Thymus (tissue), 14 donors: ENCODE results near the gene SPDYE1. TPM values are rescaled to one million over a fixed set of nuclear protein-coding genes. Genes with fewer than 3 reads are reported as not detected.
"Not testable (repeated sequence)": the region's sequence is repeated elsewhere in the genome, so short reads cannot be mapped to it uniquely, and the experiment has no call there.

Source experiments
- DNase-seq, 9 donors: peaks; one replicate each; pipeline ENCODE4 v3.0.0-alpha.2; 2013; ENCODE audit warnings: low spot score in 9 of 9, low read depth in 6 of 9, missing footprints in 1 of 9
- H3K27ac ChIP-seq, 2 donors: one replicate each; pipeline ENCODE4 v1.5.1; 2013; ENCODE audit warnings: control low read depth in 1 of 2, low read depth in 1 of 2, low read length in 1 of 2, mild to moderate bottlenecking in 1 of 2, moderate library complexity in 1 of 2
- H3K27me3 ChIP-seq, 2 donors: one replicate each; pipeline ENCODE4 v1.5.1; 2013; ENCODE audit warnings: low read length in 1 of 2; ENCODE audit not compliant: control insufficient read depth in 2 of 2, insufficient read depth in 1 of 2
- H3K36me3 ChIP-seq, 2 donors: one replicate each; pipeline ENCODE4 v1.5.1; 2013; ENCODE audit warnings: low read length in 1 of 2, mild to moderate bottlenecking in 1 of 2, moderate library complexity in 1 of 2; ENCODE audit not compliant: control insufficient read depth in 2 of 2, insufficient read depth in 2 of 2
- H3K4me1 ChIP-seq, 2 donors: one replicate each; pipeline ENCODE4 v1.5.1; 2013; ENCODE audit warnings: low read length in 2 of 2; ENCODE audit not compliant: control insufficient read depth in 2 of 2, insufficient read depth in 2 of 2
- H3K4me3 ChIP-seq, 2 donors: one replicate each; pipeline ENCODE4 v1.5.1; 2013; ENCODE audit warnings: low read length in 2 of 2, control low read depth in 1 of 2, mild to moderate bottlenecking in 1 of 2
- H3K9me3 ChIP-seq, 2 donors: one replicate each; pipeline ENCODE4 v1.5.1; 2013; ENCODE audit warnings: low read length in 1 of 2, mild to moderate bottlenecking in 1 of 2; ENCODE audit not compliant: control insufficient read depth in 2 of 2, insufficient read depth in 1 of 2
- WGBS: extraction: QIAGEN DNeasy Blood & Tissue Kit; methylation state at CpG from one replicate; pipeline ENCODE4 v1.1.7; 2013; 5-methylcytosine and 5-hydroxymethylcytosine counted together
- long read RNA-seq, 10 donors: transcript quantifications; one replicate each; lab custom pipeline, GENCODE V29; 2026
- polyA plus RNA-seq: library from polyadenylated mRNA; stranded (reverse); fragments of 200-250 nt; gene quantifications from one replicate; pipeline ENCODE4 v1.2.3, GENCODE V29; 2013
- total RNA-seq: library from RNA; stranded (reverse); fragments of 120-200 nt; gene quantifications from one replicate; pipeline ENCODE4 v1.2.4, GENCODE V29; 2013
- donor health status: healthy.

Gene SPDYE1, protein sequence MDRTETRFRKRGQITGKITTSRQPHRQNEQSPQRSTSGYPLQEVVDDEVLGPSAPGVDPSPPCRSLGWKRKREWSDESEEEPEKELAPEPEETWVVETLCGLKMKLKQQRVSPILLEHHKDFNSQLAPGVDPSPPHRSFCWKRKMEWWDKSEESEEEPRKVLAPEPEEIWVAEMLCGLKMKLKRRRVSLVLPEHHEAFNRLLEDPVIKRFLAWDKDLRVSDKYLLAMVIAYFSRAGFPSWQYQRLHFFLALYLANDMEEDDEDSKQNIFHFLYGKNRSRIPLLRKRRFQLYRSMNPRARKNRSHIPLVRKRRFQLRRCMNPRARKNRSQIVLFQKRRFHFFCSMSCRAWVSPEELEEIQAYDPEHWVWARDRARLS
- not detected for total RNA-seq
- polyA plus RNA-seq: not detected
- long read RNA-seq, donor 1: 0 reads
- long read RNA-seq, donor 2: 0 reads
- long read RNA-seq, donor 3: 0 reads
- long read RNA-seq, donor 4, partial matches to known transcripts: 6 of 6 reads
- long read RNA-seq, donor 4, other reads (novel, unspliced or antisense): 0 of 6 reads
- long read RNA-seq, donor 5, partial matches to known transcripts: 16 of 16 reads
- long read RNA-seq, donor 5, other reads (novel, unspliced or antisense): 0 of 16 reads
- long read RNA-seq, donor 6: 0 reads
- long read RNA-seq, donor 7: 0 reads
- long read RNA-seq, donor 8: 0 reads
- long read RNA-seq, donor 9: 0 reads
- long read RNA-seq, donor 10: 0 reads

DNA sequence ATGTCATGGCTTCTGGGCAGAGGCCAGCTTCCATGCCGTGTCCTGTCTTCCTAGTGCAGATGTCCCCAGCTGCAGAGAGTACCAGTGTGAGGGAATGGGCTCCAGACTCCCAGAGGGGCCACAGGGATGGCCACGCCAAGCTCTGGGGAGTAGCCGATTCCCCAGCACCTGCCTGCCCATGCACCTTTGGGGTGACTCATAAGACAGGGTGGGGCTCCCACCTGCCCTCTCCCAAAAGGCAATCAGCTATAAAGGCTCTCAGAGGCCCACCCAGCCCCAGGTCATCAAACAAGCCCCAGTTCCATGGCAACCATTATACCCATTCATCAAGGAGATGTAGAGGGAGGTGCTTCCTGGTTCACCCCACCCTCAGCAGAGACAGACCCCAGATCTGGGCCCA lies at the start of gene SPDYE1:
Gene SPDYE1, plus strand, starts transcription at position 366 of the 400 bp plus-strand sequence. CDS start 2,053 bp downstream, outside the sequence.
- H3K27ac ChIP-seq, DNase-seq, H3K4me1 ChIP-seq, H3K4me3 ChIP-seq, H3K9me3 ChIP-seq, H3K27me3 ChIP-seq, H3K36me3 ChIP-seq: not testable (repeated sequence)
- 96% methylated on average over 3 of the region's 3 CpGs for WGBS

DNA sequence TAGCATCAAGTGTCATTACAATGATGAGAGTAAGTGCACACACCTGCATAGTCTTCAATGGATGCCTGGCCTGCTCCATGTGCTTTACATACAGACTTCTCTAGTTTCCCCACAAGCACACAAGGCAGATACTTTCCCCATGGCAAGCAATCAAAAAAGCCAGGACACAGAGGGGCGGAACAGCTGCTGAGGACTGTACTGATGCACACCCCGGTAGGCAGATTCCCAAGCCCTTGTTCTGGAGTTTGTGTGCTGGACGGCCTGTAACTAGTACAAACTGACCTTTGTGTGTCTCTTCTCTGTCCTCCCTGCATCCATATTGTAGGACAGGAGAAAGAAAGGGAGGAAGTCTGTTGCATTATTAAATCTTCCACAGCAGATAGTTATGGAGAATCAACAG lies 45.7 kb upstream of the SPDYE1 start:
- Histone ChIP-seq H3K36me3 (peaks cover 7 to 14% of the 10 kb centered on the region in 2 donors), H3K27ac (no peak overlapping the region), H3K9me3 (no peaks in the 10 kb centered on the region), H3K27me3 (no peaks in the 10 kb centered on the region), H3K4me3 (no peak overlapping the region), H3K4me1 (peaks cover 9 to 20% of the 10 kb centered on the region in 2 donors)
- no peak for DNase-seq
- 98% methylated on average over 3 of the region's 3 CpGs for WGBS

DNA sequence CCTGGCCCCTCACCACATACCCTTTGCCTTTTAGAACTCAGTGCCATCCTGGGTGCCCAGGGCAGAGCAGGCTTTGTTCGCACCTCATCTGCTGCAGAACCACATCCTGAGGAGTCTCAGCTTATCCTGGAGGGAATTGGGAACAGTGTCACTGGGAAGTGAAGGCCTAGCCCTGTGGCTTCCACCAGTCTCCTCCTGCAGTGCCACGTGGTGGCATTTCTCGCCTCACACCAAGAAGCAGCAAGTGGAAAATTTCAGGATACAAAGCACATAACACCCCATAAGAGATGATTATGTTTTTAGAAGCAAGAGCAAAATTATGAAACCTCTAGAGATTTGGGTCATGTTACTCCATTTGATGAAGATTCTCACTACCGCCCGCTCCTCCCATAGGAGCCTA lies 44.6 kb upstream of the SPDYE1 start:
- Histone ChIP-seq H3K27ac (no peak overlapping the region), H3K27me3 (no peaks in the 10 kb centered on the region), H3K4me3 (no peak overlapping the region), H3K9me3 (no peaks in the 10 kb centered on the region), H3K4me1 (peaks cover 9 to 20% of the 10 kb centered on the region in 2 donors), H3K36me3 (peaks cover 7 to 14% of the 10 kb centered on the region in 2 donors)
- DNase-seq: no peak
- WGBS: 97% methylated on average over 5 of the region's 5 CpGs

DNA sequence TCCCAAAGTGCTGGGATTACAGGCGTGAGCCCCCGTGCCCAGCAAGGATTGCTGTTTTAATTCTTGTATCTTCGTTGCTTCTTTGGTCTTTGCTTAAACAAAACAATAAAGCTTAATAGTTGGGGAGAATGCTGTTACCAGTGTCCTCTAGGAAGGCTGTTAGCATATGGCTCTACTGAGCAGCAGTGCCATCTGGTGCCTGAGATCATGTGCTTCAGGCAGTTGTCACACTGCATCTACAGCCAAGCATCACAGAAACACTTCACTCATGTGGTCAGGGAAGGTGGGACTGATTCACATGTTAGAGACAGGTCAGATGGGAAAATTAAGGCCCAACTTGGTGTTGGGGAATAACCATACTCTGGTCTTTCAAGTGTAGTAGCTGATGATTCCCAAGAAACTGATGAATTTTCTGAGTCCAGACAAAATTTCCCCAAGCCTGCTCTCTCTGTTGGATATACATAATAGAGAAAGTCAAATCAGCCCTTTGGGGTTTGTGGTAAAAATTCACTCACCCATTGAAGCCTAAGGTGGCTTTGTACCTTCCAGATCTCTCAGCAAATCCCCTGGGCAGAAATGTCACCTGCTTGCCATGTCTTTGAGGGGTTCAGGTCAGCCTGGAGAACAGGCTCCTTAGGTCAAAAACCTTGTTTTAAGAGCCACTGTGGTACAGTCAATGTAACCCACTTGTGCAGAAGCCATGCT lies 43.0 kb upstream of the SPDYE1 start:
- 84% methylated on average over 3 of the region's 3 CpGs for WGBS
- peak in 6 of 9 donors; percentile 6 to 70 (median 32) for DNase-seq
- H3K27me3 ChIP-seq: no peaks in the 10 kb centered on the region
- H3K27ac ChIP-seq: no peak overlapping the region
- H3K4me3 ChIP-seq: no peak overlapping the region
- H3K9me3 ChIP-seq: no peaks in the 10 kb centered on the region
- peaks cover 9 to 20% of the 10 kb centered on the region in 2 donors for H3K4me1 ChIP-seq
- H3K36me3 ChIP-seq: peaks cover 7 to 14% of the 10 kb centered on the region in 2 donors

DNA sequence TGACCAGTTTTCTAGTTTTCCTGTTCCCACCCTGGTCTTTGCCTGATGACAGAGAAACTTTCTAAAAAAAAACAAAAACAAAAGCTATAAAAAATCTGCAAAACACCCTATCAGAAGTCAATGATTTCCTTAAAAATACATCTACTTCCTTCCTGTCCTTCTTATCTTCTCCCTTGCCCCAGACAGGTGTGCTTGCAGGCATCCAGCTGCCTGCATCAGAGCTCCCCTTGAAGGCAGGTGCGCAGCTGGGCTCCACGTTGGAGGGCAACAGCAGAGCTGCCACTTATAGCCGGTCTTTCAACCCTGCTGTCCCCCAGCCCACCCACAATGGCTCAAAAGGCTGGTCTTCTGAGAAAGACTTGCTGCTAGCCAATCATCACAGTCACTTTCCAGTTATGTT lies 41.7 kb upstream of the SPDYE1 start:
- DNase-seq: peak in 6 of 9 donors; percentile 3 to 71 (median 42)
- WGBS: 34% methylated on average over 3 of the region's 3 CpGs
- no peaks in the 10 kb centered on the region for H3K27me3 ChIP-seq
- no peaks in the 10 kb centered on the region for H3K9me3 ChIP-seq
- peaks cover 9 to 20% of the 10 kb centered on the region in 2 donors for H3K4me1 ChIP-seq
- H3K4me3 ChIP-seq: no peak overlapping the region
- peaks cover 7 to 9% of the 10 kb centered on the region in 2 donors for H3K36me3 ChIP-seq
- H3K27ac ChIP-seq: no peak overlapping the region

DNA sequence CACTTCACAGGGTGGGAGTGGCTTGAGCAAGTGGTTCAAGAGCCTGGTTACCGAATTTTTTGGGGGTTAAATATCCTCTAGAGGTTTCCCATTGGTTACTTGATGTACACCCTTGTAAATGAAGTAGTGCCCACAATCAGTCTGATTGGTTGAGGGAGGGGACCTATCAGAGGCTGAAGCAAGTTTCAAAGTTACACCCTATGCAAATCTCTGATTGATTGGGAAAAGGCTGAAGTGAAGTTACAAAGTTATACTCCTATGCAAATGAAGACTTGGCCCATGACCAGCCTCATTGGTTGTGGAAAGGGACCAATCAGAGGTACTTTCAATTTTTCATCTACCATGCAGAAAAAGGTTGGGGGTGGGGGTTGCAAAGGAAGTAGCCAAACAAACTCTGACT lies 36.8 kb upstream of the SPDYE1 start:
- Histone ChIP-seq H3K27me3 (no peaks in the 10 kb centered on the region), H3K4me1 (peaks cover 3% of the 10 kb centered on the region in 2 donors), H3K36me3 (peaks cover 0 to 3% of the 10 kb centered on the region in 2 donors), H3K9me3 (no peaks in the 10 kb centered on the region), H3K27ac (no peak overlapping the region), H3K4me3 (no peak overlapping the region)
- 51% methylated on average over 1 of the region's 1 CpG for WGBS
- DNase-seq: no peak

DNA sequence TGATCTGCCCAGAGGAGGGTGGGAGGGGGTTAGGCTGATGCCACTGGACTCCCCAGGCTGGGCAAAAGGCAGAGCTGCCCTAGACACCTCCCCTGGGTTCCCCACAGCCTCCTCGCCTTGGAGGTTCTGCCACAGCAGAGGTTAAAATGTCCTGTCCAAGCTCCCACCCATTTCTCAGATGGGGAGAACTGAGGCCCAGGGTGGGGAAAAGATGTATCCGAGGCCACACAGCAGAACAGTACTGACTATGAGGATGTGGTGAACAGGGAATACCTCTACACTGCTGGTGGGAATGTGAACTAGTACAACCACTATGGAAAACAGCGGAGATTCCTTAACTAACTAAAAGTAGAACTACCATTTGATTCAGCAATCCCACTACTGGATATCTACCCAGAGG lies 31.3 kb upstream of the SPDYE1 start:
- not testable (repeated sequence) for H3K36me3 ChIP-seq, H3K9me3 ChIP-seq, H3K4me3 ChIP-seq, DNase-seq, H3K27ac ChIP-seq, H3K4me1 ChIP-seq, H3K27me3 ChIP-seq
- 100% methylated on average over 3 of the region's 3 CpGs for WGBS

DNA sequence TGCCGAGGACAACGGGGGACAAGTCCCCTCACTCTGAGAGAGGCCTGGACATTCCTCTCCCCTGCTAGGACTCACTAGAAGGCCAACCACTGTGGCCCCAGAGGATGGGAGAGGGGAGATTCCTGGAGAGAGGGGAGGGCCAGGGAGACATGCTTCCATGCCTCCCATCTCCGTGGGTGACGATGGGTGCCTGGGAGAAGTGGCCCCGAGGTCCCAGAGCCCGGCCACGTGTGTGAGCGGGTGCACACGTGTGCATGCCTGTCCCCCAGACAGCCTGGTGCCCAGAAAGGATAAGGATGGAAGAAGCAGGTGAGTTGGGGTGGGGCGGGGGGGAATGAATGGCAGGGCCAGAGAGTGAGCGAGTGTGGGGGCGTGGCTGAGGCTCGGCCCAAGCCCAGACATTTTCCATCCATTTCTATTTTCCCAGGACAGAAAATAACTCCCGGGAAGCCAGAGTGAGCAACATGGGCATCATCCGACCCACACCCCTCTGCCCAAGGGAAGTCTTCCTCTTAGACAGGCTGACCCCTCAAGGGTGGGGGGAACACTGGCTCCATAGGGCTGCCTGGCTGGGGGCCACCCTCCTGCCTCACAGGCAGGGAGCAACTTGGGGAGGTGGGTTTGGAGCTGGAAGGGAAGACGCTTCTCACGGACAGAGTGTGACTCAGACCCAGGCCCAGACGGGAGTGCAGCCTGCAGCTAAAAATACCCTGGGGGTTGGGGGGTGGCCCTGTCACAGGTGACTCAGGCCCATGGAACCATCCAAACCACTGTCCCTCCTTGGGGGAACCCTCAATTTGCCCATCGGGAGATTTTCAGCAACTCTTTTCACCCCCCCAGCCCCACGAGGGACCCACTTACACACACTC lies 29.3 kb upstream of the SPDYE1 start:
- H3K4me3 ChIP-seq, H3K9me3 ChIP-seq, DNase-seq, H3K27me3 ChIP-seq, H3K36me3 ChIP-seq, H3K27ac ChIP-seq, H3K4me1 ChIP-seq: not testable (repeated sequence)
- 96% methylated on average over 18 of the region's 20 CpGs for WGBS
